ENCODE results near the gene C9orf85. TPM values are rescaled to one million over a fixed set of nuclear protein-coding genes. Genes with fewer than 3 reads are reported as not detected.
"Not testable (repeated sequence)": the region's sequence is repeated elsewhere in the genome, so short reads cannot be mapped to it uniquely, and the experiment has no call there.

C9orf85 gene
- total and polyA plus RNA-seq, 5 donors, result 6.3 to 8.3 (median 7.0) TPM

GRCh38 chr9:71886541-71886940 lies 24.9 kb upstream of the C9orf85 start:
- no peak for DNase-seq
- Histone ChIP-seq H3K4me1 (ENCODE audit: control insufficient read depth, insufficient read depth, low read length) (peaks cover 1% of the 10 kb centered on the region), H3K9me3 (ENCODE audit: control insufficient read depth, low read length) (no peaks in the 10 kb centered on the region), H3K27ac (ENCODE audit: low read length) (no peak overlapping the region), H3K27me3 (ENCODE audit: control insufficient read depth, insufficient read depth) (no peaks in the 10 kb centered on the region), H3K4me3 (ENCODE audit: low read length) (no peak overlapping the region)
- intact Hi-C loops (cut with DNase I), result no loop called here
- 97% methylated on average over 10 of the region's 10 CpGs for WGBS
- no peak for ATAC-seq

GRCh38 chr9:71887362-71887761 lies 24.1 kb upstream of the C9orf85 start:
- no peaks in the 10 kb centered on the region for H3K9me3 ChIP-seq (ENCODE audit: control insufficient read depth, low read length)
- ATAC-seq, result no peak
- H3K4me3 ChIP-seq (ENCODE audit: low read length), result no peak overlapping the region
- H3K27ac ChIP-seq (ENCODE audit: low read length), result no peak overlapping the region
- peaks cover 1% of the 10 kb centered on the region for H3K4me1 ChIP-seq (ENCODE audit: control insufficient read depth, insufficient read depth, low read length)
- DNase-seq, result no peak
- no peaks in the 10 kb centered on the region for H3K27me3 ChIP-seq (ENCODE audit: control insufficient read depth, insufficient read depth)
- 79% methylated on average over 1 of the region's 1 CpG for WGBS
- intact Hi-C loops (cut with DNase I), result no loop called here

GRCh38 chr9:71890042-71890679 lies 21.3 kb upstream of the C9orf85 start:
- peaks cover 4% of the 10 kb centered on the region for H3K4me1 ChIP-seq (ENCODE audit: control insufficient read depth, insufficient read depth, low read length)
- DNase-seq (no peak), ATAC-seq (no peak)
- H3K4me3 ChIP-seq (ENCODE audit: low read length), result no peak overlapping the region
- intact Hi-C loops (cut with DNase I), result no loop called here
- H3K27ac ChIP-seq (ENCODE audit: low read length), result no peak overlapping the region
- H3K9me3 ChIP-seq (ENCODE audit: control insufficient read depth, low read length), result no peaks in the 10 kb centered on the region
- no peaks in the 10 kb centered on the region for H3K27me3 ChIP-seq (ENCODE audit: control insufficient read depth, insufficient read depth)
- 71% methylated on average over 3 of the region's 3 CpGs for WGBS

- Histone ChIP-seq H3K4me1 (ENCODE audit: control insufficient read depth, insufficient read depth, low read length) (peaks cover 5% of the 10 kb centered on the region), H3K27ac (ENCODE audit: low read length) (no peak overlapping the region), H3K27me3 (ENCODE audit: control insufficient read depth, insufficient read depth) (no peaks in the 10 kb centered on the region), H3K4me3 (ENCODE audit: low read length) (no peak overlapping the region), H3K9me3 (ENCODE audit: control insufficient read depth, low read length) (no peaks in the 10 kb centered on the region)
- no peak for ATAC-seq
- DNase-seq, result no peak
- 88% methylated on average over 4 of the region's 4 CpGs for WGBS
- intact Hi-C loops (cut with DNase I), result no loop called here
These were observed 19.8 kb upstream of the C9orf85 start for GRCh38 chr9:71891557-71892189.

- no peak for ATAC-seq
- intact Hi-C loops (cut with DNase I), result no loop called here
- H3K27ac ChIP-seq (ENCODE audit: low read length), result no peak overlapping the region
- DNase-seq, result no peak
- H3K27me3 ChIP-seq (ENCODE audit: control insufficient read depth, insufficient read depth), result no peaks in the 10 kb centered on the region
- peaks cover 4% of the 10 kb centered on the region for H3K4me1 ChIP-seq (ENCODE audit: control insufficient read depth, insufficient read depth, low read length)
- H3K4me3 ChIP-seq (ENCODE audit: low read length), result no peak overlapping the region
- no peaks in the 10 kb centered on the region for H3K9me3 ChIP-seq (ENCODE audit: control insufficient read depth, low read length)
These were observed 16.3 kb upstream of the C9orf85 start for GRCh38 chr9:71895117-71895516.

- ATAC-seq (no peak), DNase-seq (no peak)
- Histone ChIP-seq H3K27ac (ENCODE audit: low read length) (no peak overlapping the region), H3K27me3 (ENCODE audit: control insufficient read depth, insufficient read depth) (no peaks in the 10 kb centered on the region), H3K4me1 (ENCODE audit: control insufficient read depth, insufficient read depth, low read length) (peaks cover 8% of the 10 kb centered on the region), H3K9me3 (ENCODE audit: control insufficient read depth, low read length) (no peaks in the 10 kb centered on the region), H3K4me3 (ENCODE audit: low read length) (no peak overlapping the region)
- intact Hi-C loops (cut with DNase I), result no loop called here
These were observed 15.5 kb upstream of the C9orf85 start for GRCh38 chr9:71895955-71896354.

GRCh38 chr9:71896761-71897160 lies 14.7 kb upstream of the C9orf85 start:
- DNase-seq (no peak), ATAC-seq (no peak)
- H3K9me3 ChIP-seq (ENCODE audit: control insufficient read depth, low read length), result no peaks in the 10 kb centered on the region
- no peaks in the 10 kb centered on the region for H3K27me3 ChIP-seq (ENCODE audit: control insufficient read depth, insufficient read depth)
- H3K4me1 ChIP-seq (ENCODE audit: control insufficient read depth, insufficient read depth, low read length), result peaks cover 8% of the 10 kb centered on the region
- no peak overlapping the region for H3K4me3 ChIP-seq (ENCODE audit: low read length)
- H3K27ac ChIP-seq (ENCODE audit: low read length), result no peak overlapping the region
- intact Hi-C loops (cut with DNase I), result no loop called here

GRCh38 chr9:71897577-71897976 lies 13.9 kb upstream of the C9orf85 start:
- Histone ChIP-seq H3K4me1 (ENCODE audit: control insufficient read depth, insufficient read depth, low read length) (peaks cover 8% of the 10 kb centered on the region), H3K4me3 (ENCODE audit: low read length) (no peak overlapping the region), H3K27me3 (ENCODE audit: control insufficient read depth, insufficient read depth) (no peaks in the 10 kb centered on the region), H3K9me3 (ENCODE audit: control insufficient read depth, low read length) (no peaks in the 10 kb centered on the region), H3K27ac (ENCODE audit: low read length) (no peak overlapping the region)
- no peak for DNase-seq
- 71% methylated on average over 1 of the region's 1 CpG for WGBS
- intact Hi-C loops (cut with DNase I), result no loop called here
- ATAC-seq, result no peak

- H3K4me1 ChIP-seq (ENCODE audit: control insufficient read depth, insufficient read depth, low read length); intact Hi-C loops (cut with DNase I); H3K27me3 ChIP-seq (ENCODE audit: control insufficient read depth, insufficient read depth); ATAC-seq; H3K4me3 ChIP-seq (ENCODE audit: low read length); DNase-seq; H3K27ac ChIP-seq (ENCODE audit: low read length); H3K9me3 ChIP-seq (ENCODE audit: control insufficient read depth, low read length): not testable (repeated sequence)
- WGBS, result 94% methylated on average over 6 of the region's 6 CpGs
These were observed 12.7 kb upstream of the C9orf85 start for GRCh38 chr9:71898756-71899155.

- Histone ChIP-seq H3K9me3 (ENCODE audit: control insufficient read depth, low read length) (no peaks in the 10 kb centered on the region), H3K4me3 (ENCODE audit: low read length) (no peak overlapping the region), H3K27ac (ENCODE audit: low read length) (no peak overlapping the region), H3K4me1 (ENCODE audit: control insufficient read depth, insufficient read depth, low read length) (peaks cover 6% of the 10 kb centered on the region), H3K27me3 (ENCODE audit: control insufficient read depth, insufficient read depth) (no peaks in the 10 kb centered on the region)
- DNase-seq (no peak), ATAC-seq (no peak)
- intact Hi-C loops (cut with DNase I), result no loop called here
- 58% methylated on average over 6 of the region's 6 CpGs for WGBS
These were observed 9.5 kb upstream of the C9orf85 start for GRCh38 chr9:71901695-71902597.

GRCh38 chr9:71904076-71904475 lies 7.4 kb upstream of the C9orf85 start:
- H3K27ac ChIP-seq (ENCODE audit: low read length), result no peak overlapping the region
- H3K27me3 ChIP-seq (ENCODE audit: control insufficient read depth, insufficient read depth), result no peaks in the 10 kb centered on the region
- H3K4me3 ChIP-seq (ENCODE audit: low read length), result no peak overlapping the region
- H3K4me1 ChIP-seq (ENCODE audit: control insufficient read depth, insufficient read depth, low read length), result peaks cover 6% of the 10 kb centered on the region
- no peaks in the 10 kb centered on the region for H3K9me3 ChIP-seq (ENCODE audit: control insufficient read depth, low read length)
- ATAC-seq, result peak in 1 of 2 donors; percentile 53
- intact Hi-C loops (cut with DNase I), result no loop called here
- 51% methylated on average over 2 of the region's 2 CpGs for WGBS
- DNase-seq, result no peak

All from right cardiac atrium (tissue), 5 donors.